GM21515 (cell line): ENCODE results near the gene TKTL1.

Experiments
- ATAC-seq: cut with Tn5 transposase; IDR thresholded peaks from one replicate; pipeline ENCODE4 v1.9.1; 2021; ENCODE audit not compliant: unreplicated experiment

Gene TKTL1

GRCh38 chrX:154360155-154360713, 64.6 kb downstream of the TKTL1 start:
- ATAC-seq, result no peak

- ATAC-seq, result no peak
Measured at GRCh38 chrX:154362085-154362742, 66.6 kb downstream of the TKTL1 start.

GRCh38 chrX:154363706-154364439, 68.3 kb downstream of the TKTL1 start:
- no peak for ATAC-seq

- ATAC-seq, result no peak
Measured at GRCh38 chrX:154365052-154365600, 69.5 kb downstream of the TKTL1 start.

GRCh38 chrX:154365997-154366665, 70.5 kb downstream of the TKTL1 start:
- ATAC-seq, result no peak

GRCh38 chrX:154366666-154367055, 71.1 kb downstream of the TKTL1 start:
- no peak for ATAC-seq

DNA sequence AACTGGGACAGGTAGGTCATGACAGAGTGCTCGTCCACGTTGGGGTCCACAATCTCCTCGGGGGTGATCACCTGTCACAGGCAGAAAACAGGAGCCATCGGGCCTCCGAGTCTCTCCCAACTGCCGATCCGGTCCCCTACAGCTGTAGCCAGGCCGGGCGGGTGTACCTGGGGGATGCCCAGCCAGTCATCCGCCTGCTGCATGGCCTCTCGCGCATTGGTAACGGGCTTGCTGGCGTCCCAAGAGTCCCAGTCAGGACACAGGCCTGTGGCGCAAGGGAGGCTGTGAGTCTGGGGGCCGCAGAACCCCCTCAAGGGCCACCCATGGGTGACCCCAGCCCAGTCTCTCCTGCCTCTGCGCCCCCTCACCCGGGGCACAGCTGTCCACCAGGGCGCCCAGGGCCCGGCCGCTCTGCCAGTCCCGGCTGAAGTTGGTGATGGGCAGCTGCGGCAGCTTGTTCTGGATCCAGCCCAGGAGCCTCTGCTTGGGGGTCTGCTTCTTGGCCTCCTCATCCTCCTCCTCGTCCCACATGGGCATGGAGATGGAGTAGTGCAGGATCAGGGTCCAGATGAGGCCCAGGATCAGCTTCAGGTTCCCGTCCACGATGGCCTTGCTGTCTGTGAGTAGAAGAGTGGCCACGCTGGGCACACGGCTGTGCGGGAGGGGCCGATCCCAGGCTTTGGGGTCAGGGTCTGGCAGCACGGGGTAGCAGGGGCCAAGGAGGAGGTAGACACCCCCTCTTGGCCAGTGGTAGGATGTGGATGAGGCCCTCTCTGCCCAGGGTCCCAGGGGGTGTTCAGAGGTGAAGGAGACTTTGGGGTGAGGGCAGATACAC, 72.1 kb downstream of the TKTL1 start:
- ATAC-seq, result no peak

GRCh38 chrX:154368630-154369448, 73.2 kb downstream of the TKTL1 start:
- ATAC-seq, result no peak

GRCh38 chrX:154369449-154370299, 74.1 kb downstream of the TKTL1 start:
- no peak for ATAC-seq

GRCh38 chrX:154370300-154371016, 74.9 kb downstream of the TKTL1 start:
- ATAC-seq, result no peak

GRCh38 chrX:154371017-154371788, 75.6 kb downstream of the TKTL1 start:
- peak; percentile 55 for ATAC-seq

GRCh38 chrX:154371789-154372300, 76.2 kb downstream of the TKTL1 start:
- ATAC-seq, result no peak

GRCh38 chrX:154372612-154373022, 77.0 kb downstream of the TKTL1 start:
- ATAC-seq, result no peak

- no peak for ATAC-seq
Measured at GRCh38 chrX:154373340-154374306, 78.0 kb downstream of the TKTL1 start.

GRCh38 chrX:154374313-154375155, 78.9 kb downstream of the TKTL1 start, which contains the start of gene FLNA:
TSS of gene FLNA (minus strand) at chrX:154374634. CDS start at chrX:154371245, 3,389 bp downstream.
- no peak for ATAC-seq
